Central memory CD4-positive, alpha-beta T cell (primary cell): ENCODE results near the gene GPR137.
"Not testable (repeated sequence)": the region's sequence is repeated elsewhere in the genome, so short reads cannot be mapped to it uniquely, and the experiment has no call there.

Source experiments
- DNase-seq: peaks from one replicate; pipeline ENCODE4 v3.0.0; 2022

The GPR137 gene

DNA sequence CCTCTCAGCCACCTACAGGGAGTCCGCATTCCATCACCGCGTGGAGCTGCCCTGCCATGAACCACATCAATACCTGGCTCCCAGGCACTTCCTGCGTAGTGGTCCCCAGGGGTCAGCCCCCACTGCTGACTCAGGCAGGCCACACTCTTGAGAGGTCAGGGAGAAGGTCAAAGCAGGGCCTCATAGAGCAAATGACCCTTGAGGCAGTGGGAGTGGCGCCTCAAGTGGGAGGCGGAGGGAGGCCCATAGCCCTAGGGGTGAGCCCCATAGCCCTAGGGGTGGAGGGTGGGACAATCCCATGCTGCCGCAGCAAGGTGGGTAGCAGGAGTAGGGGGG, 37.2 kb downstream of the GPR137 start:
- no peak for DNase-seq

DNA sequence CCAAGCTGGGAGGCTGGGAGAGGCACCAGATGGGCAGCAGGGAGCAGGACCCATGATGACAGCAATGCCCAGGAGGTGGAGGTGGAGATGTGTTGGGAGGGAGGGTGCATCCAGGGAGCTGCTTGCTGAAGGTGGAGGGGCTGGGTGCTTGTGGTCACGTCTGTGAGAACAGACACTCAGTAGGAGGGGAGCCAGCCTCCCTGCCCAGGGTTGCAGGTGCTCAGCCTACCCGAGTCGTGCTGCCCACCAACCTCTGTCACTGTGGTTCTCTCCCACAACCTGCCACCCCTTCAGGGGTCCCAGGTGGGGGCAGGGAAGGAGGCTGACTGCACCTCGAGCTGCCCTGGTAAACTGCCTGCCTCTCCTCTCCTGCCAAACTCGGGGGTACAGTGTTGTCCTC, 37.7 kb downstream of the GPR137 start:
- DNase-seq, result no peak

DNA sequence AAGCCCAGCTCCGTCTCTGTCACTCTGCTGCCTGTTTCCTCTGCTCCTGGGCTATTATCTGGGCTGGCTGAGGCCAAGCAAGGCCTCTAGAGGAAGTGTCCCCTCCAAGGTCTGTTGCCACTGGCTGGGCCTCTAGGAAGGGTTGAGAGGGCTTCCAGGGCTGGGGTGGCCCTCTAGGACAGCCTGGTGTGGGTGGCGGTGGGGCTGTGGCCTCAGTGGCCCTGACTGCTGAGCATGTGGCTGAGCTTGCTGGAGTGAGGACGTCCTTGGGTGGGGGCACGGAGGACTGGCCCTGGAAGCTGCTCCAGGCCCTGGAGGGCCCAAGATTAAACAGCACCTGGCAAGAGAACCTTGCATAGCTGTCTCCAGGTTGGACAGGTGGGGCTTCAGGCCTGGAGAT, 38.3 kb downstream of the GPR137 start:
- not testable (repeated sequence) for DNase-seq

DNA sequence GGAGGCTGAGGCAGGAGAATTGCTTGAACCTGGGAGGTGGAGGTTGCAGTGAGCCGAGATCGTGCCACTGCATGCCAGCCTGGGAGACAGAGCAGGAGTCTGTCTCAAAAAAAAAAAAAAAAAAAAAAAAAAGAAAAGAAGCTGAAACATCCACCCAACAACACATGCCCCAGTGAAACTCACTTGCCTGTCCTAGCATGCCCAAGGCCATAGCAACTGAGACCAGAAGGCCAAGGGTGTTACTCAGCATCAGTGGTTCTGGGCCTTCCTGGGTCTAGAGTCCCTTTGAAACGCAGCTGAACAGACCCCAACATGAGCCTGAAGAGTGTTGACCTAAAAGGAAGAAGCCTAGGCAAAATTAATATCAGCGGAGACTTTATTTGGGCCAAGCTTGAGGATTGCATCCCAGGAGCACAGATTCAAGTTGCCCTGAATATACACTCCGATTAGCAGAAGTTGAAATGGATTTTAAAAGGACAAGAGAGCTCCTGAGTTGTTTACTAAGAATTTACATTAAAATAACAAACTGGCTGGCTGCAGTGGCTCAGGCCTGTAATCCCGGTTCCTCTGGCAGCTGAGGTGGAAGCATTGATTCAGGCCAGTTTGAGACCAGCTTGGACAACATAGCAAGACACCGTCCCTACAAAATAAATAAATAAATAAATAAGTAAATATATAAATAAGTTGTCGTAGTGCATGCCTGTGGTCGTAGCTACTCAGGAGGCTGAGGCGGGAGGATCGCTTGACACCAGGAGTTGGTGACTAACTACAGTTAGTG, 39.2 kb downstream of the GPR137 start:
- DNase-seq, result no peak

GRCh38 chr11:64327375-64327774, 41.7 kb downstream of the GPR137 start:
- no peak for DNase-seq

DNA sequence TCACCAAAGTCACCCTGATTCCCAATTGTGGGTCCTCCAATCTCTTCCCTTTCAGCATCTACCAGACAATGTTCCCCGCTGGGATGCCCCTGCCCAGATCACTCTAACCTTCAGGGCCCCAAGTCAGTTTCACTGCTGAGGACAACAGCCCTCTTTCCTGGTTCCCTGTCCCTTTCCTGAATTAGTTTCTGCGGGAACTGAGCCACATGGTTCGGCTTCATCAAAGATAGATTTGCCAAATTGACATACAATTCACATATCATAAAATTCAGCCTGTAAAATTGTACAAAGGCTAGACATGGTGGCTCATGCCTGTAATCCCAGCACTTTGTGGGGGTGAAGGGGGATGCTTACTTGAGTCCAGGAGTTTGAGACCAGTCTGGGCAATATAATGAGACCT, 42.3 kb downstream of the GPR137 start:
- DNase-seq, result no peak

GRCh38 chr11:64330888-64331287, 45.2 kb downstream of the GPR137 start:
- no peak for DNase-seq

- peak; percentile 48 for DNase-seq
These were observed 46.1 kb downstream of the GPR137 start for GRCh38 chr11:64331569-64332371.

DNA sequence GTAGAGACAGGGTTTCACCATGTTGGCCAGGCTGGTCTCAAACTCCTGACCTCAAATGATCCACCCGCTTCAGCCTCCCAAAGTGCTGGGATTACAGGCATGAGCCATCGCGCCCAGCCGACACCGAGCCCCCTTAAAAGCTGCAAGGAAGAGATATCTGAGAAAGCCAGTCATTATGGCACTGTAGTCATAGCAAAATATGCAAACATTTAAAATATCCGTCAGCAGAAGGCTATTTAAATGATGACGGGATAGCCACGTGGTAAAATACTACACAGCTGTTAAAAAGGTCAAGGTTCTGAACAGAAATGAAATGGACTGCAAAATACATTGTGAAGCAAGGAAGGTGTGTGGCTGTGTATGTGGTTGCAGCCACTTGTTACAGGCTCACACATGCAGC, 47.9 kb downstream of the GPR137 start:
- DNase-seq, result no peak

GRCh38 chr11:64334764-64335735, 49.4 kb downstream of the GPR137 start:
- no peak for DNase-seq

GRCh38 chr11:64337538-64338249, 52.0 kb downstream of the GPR137 start:
- DNase-seq, result no peak

GRCh38 chr11:64338716-64339115, 53.1 kb downstream of the GPR137 start:
- DNase-seq, result no peak
